HG02571 (cell line): ENCODE data around the gene DDOST.
"Not testable (repeated sequence)": the region's sequence is repeated elsewhere in the genome, so short reads cannot be mapped to it uniquely, and the experiment has no call there.

Source experiments
- ATAC-seq: cut with Tn5 transposase; IDR thresholded peaks from one replicate; pipeline ENCODE4 v1.9.1; 2021; ENCODE audit warnings: mild to moderate bottlenecking, moderate library complexity; ENCODE audit not compliant: unreplicated experiment

Gene DDOST

GRCh38 chr1:20693623-20694022, 32.5 kb upstream of the DDOST start:
- no peak for ATAC-seq

- no peak for ATAC-seq
These were observed 30.7 kb upstream of the DDOST start for GRCh38 chr1:20691872-20692271.

GRCh38 chr1:20689645-20690056, 28.5 kb upstream of the DDOST start:
- ATAC-seq = no peak

GRCh38 chr1:20686883-20687725, 25.9 kb upstream of the DDOST start:
- ATAC-seq = no peak

- no peak for ATAC-seq
These were observed 24.6 kb upstream of the DDOST start for GRCh38 chr1:20685741-20686140.

- ATAC-seq = no peak
These were observed 24.0 kb upstream of the DDOST start for GRCh38 chr1:20685099-20685662.

- ATAC-seq = no peak
These were observed 23.5 kb upstream of the DDOST start for GRCh38 chr1:20684651-20685050.

- ATAC-seq = no peak
These were observed 23.0 kb upstream of the DDOST start for GRCh38 chr1:20684050-20684620.

- ATAC-seq = no peak
These were observed 22.4 kb upstream of the DDOST start for GRCh38 chr1:20683614-20684013.

- ATAC-seq = no peak
These were observed 21.5 kb upstream of the DDOST start for GRCh38 chr1:20682571-20683236.

- ATAC-seq = no peak
These were observed 20.8 kb upstream of the DDOST start for GRCh38 chr1:20681999-20682398.

GRCh38 chr1:20680269-20680668, 19.1 kb upstream of the DDOST start:
- no peak for ATAC-seq

GRCh38 chr1:20678599-20678998, 17.4 kb upstream of the DDOST start:
- ATAC-seq = no peak

GRCh38 chr1:20673626-20674025, 12.5 kb upstream of the DDOST start:
- ATAC-seq = not testable (repeated sequence)

- no peak for ATAC-seq
These were observed 11.1 kb upstream of the DDOST start for GRCh38 chr1:20672265-20672632.

GRCh38 chr1:20670936-20671335, 9.8 kb upstream of the DDOST start:
- no peak for ATAC-seq

- ATAC-seq = no peak
These were observed 7.4 kb upstream of the DDOST start for GRCh38 chr1:20668581-20668980.

- no peak for ATAC-seq
These were observed 5.6 kb upstream of the DDOST start for GRCh38 chr1:20666804-20667203.

GRCh38 chr1:20666146-20666545, 5.0 kb upstream of the DDOST start:
- ATAC-seq = no peak

- no peak for ATAC-seq
These were observed 4.6 kb upstream of the DDOST start for GRCh38 chr1:20665726-20666125.

- no peak for ATAC-seq
These were observed 3.0 kb upstream of the DDOST start for GRCh38 chr1:20663969-20664715.
